ENCODE data around the gene WIPI1. TPM values are rescaled to one million over a fixed set of nuclear protein-coding genes. Genes with fewer than 3 reads are reported as not detected.
A peak's percentile ranks its signal among the peaks of the same experiment; 100 is the strongest.

The WIPI1 gene
- total RNA-seq, 1 donor from 2014 or later = 37.3 TPM

DNA sequence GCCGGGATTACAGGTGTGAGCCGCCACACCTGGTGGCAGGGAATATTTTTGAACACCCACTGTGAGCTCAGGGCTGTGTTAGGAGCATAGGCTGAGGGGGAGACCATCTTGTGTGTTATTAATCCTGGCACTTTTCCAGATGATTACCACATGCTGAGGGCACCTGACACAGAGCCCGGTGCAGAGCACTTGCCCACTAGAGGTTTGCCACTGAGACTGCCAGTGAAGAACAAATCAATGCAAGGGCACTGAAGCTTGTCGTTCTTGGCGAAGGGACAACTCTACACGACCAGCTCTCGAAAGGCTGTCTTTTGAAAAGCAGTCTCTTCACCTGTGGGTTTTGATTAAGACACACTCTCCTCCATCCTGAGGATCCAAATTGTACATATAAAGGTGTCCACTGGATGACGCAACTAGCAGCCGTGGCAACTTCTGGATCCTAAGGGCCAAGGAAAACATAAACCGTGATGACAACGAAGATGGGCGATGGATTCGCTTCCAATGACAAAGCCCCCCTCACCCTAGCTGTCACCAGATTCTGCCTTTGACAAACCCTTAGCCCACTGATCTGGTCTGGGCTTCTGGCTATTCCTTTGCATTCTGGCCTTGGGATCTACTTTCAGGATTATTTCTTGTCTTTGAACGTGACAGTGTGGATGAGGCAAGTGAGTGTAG is 28.7 kb downstream of the WIPI1 start:
- H3K27me3 ChIP-seq = no peaks in the 10 kb centered on the region
- H3K36me3 ChIP-seq = peaks cover 0 to 84% of the 10 kb centered on the region in 2 donors
- no peaks in the 10 kb centered on the region for H3K4me1 ChIP-seq
- TF ChIP-seq POLR2A (IDR thresholded peaks at IDR 0.05) (no peak), POLR2AphosphoS5 (IDR thresholded peaks at IDR 0.05; ENCODE audit: insufficient read depth in 1 of 2, low read depth in 1 of 2) (no peak)
- TF ChIP-seq, protein P1, sequence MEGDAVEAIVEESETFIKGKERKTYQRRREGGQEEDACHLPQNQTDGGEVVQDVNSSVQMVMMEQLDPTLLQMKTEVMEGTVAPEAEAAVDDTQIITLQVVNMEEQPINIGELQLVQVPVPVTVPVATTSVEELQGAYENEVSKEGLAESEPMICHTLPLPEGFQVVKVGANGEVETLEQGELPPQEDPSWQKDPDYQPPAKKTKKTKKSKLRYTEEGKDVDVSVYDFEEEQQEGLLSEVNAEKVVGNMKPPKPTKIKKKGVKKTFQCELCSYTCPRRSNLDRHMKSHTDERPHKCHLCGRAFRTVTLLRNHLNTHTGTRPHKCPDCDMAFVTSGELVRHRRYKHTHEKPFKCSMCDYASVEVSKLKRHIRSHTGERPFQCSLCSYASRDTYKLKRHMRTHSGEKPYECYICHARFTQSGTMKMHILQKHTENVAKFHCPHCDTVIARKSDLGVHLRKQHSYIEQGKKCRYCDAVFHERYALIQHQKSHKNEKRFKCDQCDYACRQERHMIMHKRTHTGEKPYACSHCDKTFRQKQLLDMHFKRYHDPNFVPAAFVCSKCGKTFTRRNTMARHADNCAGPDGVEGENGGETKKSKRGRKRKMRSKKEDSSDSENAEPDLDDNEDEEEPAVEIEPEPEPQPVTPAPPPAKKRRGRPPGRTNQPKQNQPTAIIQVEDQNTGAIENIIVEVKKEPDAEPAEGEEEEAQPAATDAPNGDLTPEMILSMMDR (IDR thresholded peaks at IDR 0.05) = no peak
- H3K4me3 ChIP-seq = no peak overlapping the region
- DNase-seq (ENCODE audit: extremely low spot score in 2 of 2) = peak in 1 of 2 donors; percentile 67
- no peaks in the 10 kb centered on the region for H3K9me3 ChIP-seq
- H3K27ac ChIP-seq = no peak overlapping the region
- intact Hi-C loops (cut with DNase I) = loop anchor here (10.0 kb wide), 1 partner anchor 154 kb away; no protein-coding TSS in a partner anchor

DNA sequence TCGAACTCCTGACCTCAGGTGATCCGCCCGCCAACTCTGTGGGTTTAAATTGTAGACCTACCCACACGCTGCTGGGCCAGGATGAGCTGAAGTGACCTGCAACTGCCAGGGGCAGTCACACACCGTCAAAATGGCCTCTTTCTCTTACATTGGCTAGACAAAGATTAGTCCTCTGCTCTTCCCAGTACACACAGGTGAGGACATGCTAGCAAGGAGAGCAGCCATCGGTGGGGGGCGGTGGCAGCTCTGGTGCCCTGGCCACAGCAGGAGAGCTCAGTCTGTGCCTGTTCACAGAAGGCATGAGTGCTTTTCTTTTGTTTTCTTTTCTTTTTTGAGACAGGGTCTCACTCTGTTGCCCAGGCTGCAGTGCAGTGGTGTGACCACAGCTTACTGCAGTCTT is 29.7 kb downstream of the WIPI1 start:
- peak in 1 of 2 donors; percentile 80 for DNase-seq (ENCODE audit: extremely low spot score in 2 of 2)
- H3K27ac ChIP-seq = no peak overlapping the region
- H3K9me3 ChIP-seq = no peaks in the 10 kb centered on the region
- TF ChIP-seq POLR2A (IDR thresholded peaks at IDR 0.05) (no peak), POLR2AphosphoS5 (IDR thresholded peaks at IDR 0.05; ENCODE audit: insufficient read depth in 1 of 2, low read depth in 1 of 2) (no peak)
- TF ChIP-seq, protein P1 (IDR thresholded peaks at IDR 0.05) = no peak
- H3K36me3 ChIP-seq = peaks cover 0 to 84% of the 10 kb centered on the region in 2 donors
- intact Hi-C loops (cut with DNase I) = loop anchor here (10.0 kb wide), 1 partner anchor 153 kb away; no protein-coding TSS in a partner anchor
- no peaks in the 10 kb centered on the region for H3K27me3 ChIP-seq
- H3K4me3 ChIP-seq = no peak overlapping the region
- no peaks in the 10 kb centered on the region for H3K4me1 ChIP-seq

GRCh38 chr17:68425979-68426378 is 31.3 kb downstream of the WIPI1 start:
- DNase-seq (ENCODE audit: extremely low spot score in 2 of 2) = peak in 1 of 2 donors; percentile 52
- H3K27ac ChIP-seq = no peak overlapping the region
- intact Hi-C loops (cut with DNase I) = loop anchor here (10.0 kb wide), 1 partner anchor 151 kb away; no protein-coding TSS in a partner anchor
- H3K4me3 ChIP-seq = no peak overlapping the region
- no peaks in the 10 kb centered on the region for H3K4me1 ChIP-seq
- H3K9me3 ChIP-seq = no peaks in the 10 kb centered on the region
- TF ChIP-seq POLR2AphosphoS5 (IDR thresholded peaks at IDR 0.05; ENCODE audit: insufficient read depth in 1 of 2, low read depth in 1 of 2) = no peak
- no peak for TF ChIP-seq POLR2A (IDR thresholded peaks at IDR 0.05)
- H3K27me3 ChIP-seq = no peaks in the 10 kb centered on the region
- peaks cover 0 to 78% of the 10 kb centered on the region in 2 donors for H3K36me3 ChIP-seq

GRCh38 chr17:68424861-68425260 is 32.4 kb downstream of the WIPI1 start:
- H3K4me1 ChIP-seq = no peaks in the 10 kb centered on the region
- no peaks in the 10 kb centered on the region for H3K9me3 ChIP-seq
- intact Hi-C loops (cut with DNase I) = loop anchor here (10.0 kb wide), 1 partner anchor 150 kb away; no protein-coding TSS in a partner anchor
- H3K36me3 ChIP-seq = peaks cover 0 to 75% of the 10 kb centered on the region in 2 donors
- DNase-seq (ENCODE audit: extremely low spot score in 2 of 2) = peak in 1 of 2 donors; percentile 80
- no peaks in the 10 kb centered on the region for H3K27me3 ChIP-seq
- no peak for TF ChIP-seq POLR2A (IDR thresholded peaks at IDR 0.05)
- TF ChIP-seq POLR2AphosphoS5 (IDR thresholded peaks at IDR 0.05; ENCODE audit: insufficient read depth in 1 of 2, low read depth in 1 of 2) = no peak
- TF ChIP-seq, protein P1 (IDR thresholded peaks at IDR 0.05) = no peak
- no peak overlapping the region for H3K27ac ChIP-seq
- H3K4me3 ChIP-seq = no peak overlapping the region

DNA sequence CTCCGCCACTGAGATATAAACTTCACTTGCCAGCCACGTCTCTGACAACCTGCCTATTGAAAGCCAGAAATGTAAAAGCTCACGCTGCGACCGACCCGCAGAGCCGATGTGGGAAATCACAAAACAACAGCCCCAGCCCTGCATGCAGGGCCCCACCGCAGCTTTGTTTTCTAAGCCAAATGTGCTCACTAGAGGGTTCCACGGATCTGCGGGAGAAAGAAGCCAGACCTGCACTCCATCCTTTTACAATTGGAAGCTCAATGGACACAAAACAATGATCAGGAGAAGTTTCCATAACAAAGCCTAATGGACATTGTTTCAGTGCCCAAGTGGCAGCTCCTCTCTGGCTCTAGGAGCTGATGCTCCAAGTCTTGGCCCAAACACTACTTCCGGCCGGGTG is 33.1 kb downstream of the WIPI1 start:
- peak in 1 of 2 donors; percentile 42 for DNase-seq (ENCODE audit: extremely low spot score in 2 of 2)

More for the DNA sequence above, 33.1 kb downstream of the WIPI1 start:
- H3K27ac ChIP-seq = no peak overlapping the region
- H3K4me1 ChIP-seq = no peaks in the 10 kb centered on the region
- peaks cover 0 to 70% of the 10 kb centered on the region in 2 donors for H3K36me3 ChIP-seq
- no peaks in the 10 kb centered on the region for H3K9me3 ChIP-seq
- intact Hi-C loops (cut with DNase I) = loop anchor here (10.0 kb wide), 1 partner anchor 149 kb away; no protein-coding TSS in a partner anchor
- no peaks in the 10 kb centered on the region for H3K27me3 ChIP-seq
- TF ChIP-seq POLR2AphosphoS5 (IDR thresholded peaks at IDR 0.05; ENCODE audit: insufficient read depth in 1 of 2, low read depth in 1 of 2) = no peak
- TF ChIP-seq, protein P1 (IDR thresholded peaks at IDR 0.05) = no peak
- H3K4me3 ChIP-seq = no peak overlapping the region
